Skeletal muscle satellite cell (primary cell): ENCODE measurements around the gene ARSA. TPM values are rescaled to one million over a fixed set of nuclear protein-coding genes. Genes with fewer than 3 reads are reported as not detected.

Source experiments
- H3K27me3 ChIP-seq: 2 replicates; pipeline ENCODE4 v1.7.0; 2013; ENCODE audit warnings: low read length; ENCODE audit not compliant: control insufficient read depth, insufficient read depth
- H3K36me3 ChIP-seq: 2 replicates; pipeline ENCODE4 v1.7.0; 2013; ENCODE audit warnings: mild to moderate bottlenecking, control low read depth, low read length; ENCODE audit not compliant: insufficient read depth
- H3K4me1 ChIP-seq: 2 replicates; pipeline ENCODE4 v1.7.0; 2013; ENCODE audit warnings: low read length; ENCODE audit not compliant: control insufficient read depth, insufficient read depth
- H3K4me2 ChIP-seq: 2 replicates; pipeline ENCODE4 v1.7.0; 2013; ENCODE audit warnings: mild to moderate bottlenecking, low read length
- H3K4me3 ChIP-seq: 2 replicates; pipeline ENCODE4 v1.7.0; 2013; ENCODE audit warnings: low read length
- H3K9ac ChIP-seq: 2 replicates; pipeline ENCODE4 v1.7.0; 2013; ENCODE audit warnings: mild to moderate bottlenecking, low read depth, low read length, moderate library complexity
- H3K9me3 ChIP-seq: replicated peaks from 2 replicates; pipeline ENCODE4 v1.7.0; 2013; ENCODE audit warnings: mild to moderate bottlenecking, control low read depth, low read length
- small RNA-seq: library from RNA; depleted of rRNA; stranded (forward); fragments of <200 nt; gene quantifications from one replicate; pipeline ENCODE3, GENCODE V24; 2012

The ARSA gene

DNA sequence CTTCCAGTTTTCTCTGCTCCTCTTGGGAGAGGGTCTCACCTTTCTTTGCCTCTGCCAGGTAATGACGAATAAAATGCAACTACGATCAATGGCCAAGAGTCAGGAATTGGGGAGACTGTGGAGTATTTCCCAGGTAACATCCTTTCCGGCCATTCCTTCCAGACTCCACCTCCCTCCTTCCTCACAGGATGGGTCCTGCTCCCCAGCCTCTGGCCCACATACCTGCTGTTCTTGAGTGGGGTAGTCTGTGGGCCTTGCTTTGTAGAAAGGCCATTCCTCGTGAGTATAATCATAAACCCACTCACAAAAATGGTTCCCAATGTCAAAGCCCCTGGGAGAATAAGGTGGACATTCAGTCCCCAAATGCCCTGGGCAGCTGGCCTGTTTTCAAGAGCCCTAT is 48.2 kb downstream of the ARSA start:
- Histone ChIP-seq H3K36me3 (peaks cover 7% of the 10 kb centered on the region), H3K4me1 (peaks cover 26% of the 10 kb centered on the region), H3K4me2 (no peak overlapping the region), H3K4me3 (no peak overlapping the region), H3K27me3 (no peaks in the 10 kb centered on the region), H3K9me3 (no peaks in the 10 kb centered on the region), H3K9ac (no peak overlapping the region)

DNA sequence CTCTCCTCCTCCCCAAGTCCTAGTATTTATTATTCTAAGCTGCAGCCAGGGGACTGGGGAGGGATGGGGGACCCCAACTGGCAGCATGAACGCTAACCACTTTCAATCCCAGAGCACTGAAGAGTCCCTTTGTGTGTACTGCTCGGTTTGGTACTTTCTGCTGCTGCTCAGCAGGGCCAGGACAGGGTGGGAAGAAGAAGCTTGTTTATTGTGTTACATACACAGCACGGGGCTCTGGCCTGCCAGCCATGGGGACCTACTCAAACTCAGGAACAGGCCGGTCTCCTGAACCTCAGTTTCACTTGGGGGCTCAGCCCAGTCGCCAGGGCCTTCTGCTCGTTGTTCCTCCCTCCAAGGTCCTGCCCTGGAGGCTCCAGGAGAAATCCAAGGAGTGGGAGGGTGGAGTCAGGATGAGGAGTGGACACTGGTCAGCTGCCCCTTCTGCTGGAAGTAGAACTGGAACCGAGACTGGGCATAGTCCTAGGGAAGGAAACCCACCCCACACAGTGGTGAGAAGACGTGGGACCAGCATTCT is 49.1 kb downstream of the ARSA start:
- Histone ChIP-seq H3K27me3 (no peaks in the 10 kb centered on the region), H3K4me1 (peaks cover 26% of the 10 kb centered on the region), H3K9me3 (no peaks in the 10 kb centered on the region), H3K9ac (no peak overlapping the region), H3K4me2 (peak overlapping the region; percentile 34), H3K4me3 (no peak overlapping the region), H3K36me3 (peaks cover 7% of the 10 kb centered on the region)

DNA sequence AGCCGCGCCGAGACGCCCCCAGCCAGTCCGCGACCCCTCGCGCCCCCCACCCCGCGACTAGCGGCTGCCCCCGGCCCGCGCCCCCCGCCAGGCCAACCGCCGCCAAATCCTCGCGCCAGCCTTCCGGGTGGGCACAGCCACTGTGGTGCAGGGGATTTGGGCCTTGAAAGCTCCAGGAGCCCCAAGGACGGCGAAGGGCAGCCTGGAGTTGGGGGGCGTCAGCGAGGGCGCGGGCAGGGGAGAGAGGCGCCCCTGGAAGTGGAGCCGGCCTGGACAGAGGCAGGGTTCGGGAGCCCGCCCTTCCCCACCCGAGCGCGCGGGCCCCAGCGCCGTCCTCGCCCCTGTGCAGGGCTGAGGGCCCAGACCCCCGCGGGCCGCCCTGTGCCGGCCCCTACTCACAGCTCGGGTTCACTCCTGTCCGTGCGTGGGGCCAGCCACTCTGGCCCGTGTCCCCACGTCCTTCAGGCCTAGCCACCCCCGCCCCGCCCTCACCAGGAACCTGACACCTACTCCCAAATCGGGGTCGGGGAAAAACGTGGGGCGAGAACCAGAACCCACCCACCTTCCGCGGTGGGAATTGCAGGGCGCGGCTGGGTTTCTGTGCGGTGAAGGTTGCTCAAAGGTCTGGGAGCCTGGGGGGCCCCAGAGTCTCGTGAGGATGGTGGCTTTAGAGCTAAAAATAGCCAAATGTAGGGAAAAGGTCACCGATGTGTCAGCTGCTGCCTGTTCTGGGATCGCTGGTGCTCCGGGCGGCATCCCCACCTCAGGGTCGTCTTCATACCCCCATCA is 49.8 kb downstream of the ARSA start, which contains the start of gene CPT1B:
Gene CPT1B (minus strand): TSS at position 441 of the 789 bp plus-strand sequence. CDS start 512 bp downstream, outside the sequence.
- Histone ChIP-seq H3K27me3 (no peaks in the 10 kb centered on the region), H3K4me2 (peak within 1 kb of the TSS; percentile 34), H3K4me3 (no peak within 1 kb of the TSS), H3K9me3 (no peaks in the 10 kb centered on the region), H3K36me3 (peaks cover 7% of the 10 kb centered on the region), H3K9ac (no peak within 1 kb of the TSS), H3K4me1 (peaks cover 21% of the 10 kb centered on the region)

DNA sequence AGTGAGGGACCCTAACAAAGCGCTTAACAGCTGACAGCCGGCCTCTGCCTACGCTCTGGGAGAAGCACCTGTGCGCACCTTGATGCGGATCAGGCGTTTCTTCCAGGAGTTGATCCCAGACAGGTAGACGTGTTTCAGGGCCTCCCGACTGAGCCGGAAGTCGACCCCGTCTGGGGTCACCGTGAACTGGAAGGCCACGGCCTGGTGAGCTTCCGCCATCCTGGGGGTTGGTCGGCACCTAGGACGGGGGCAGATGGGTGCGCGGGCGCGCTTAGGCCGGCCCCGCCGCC is 50.3 kb downstream of the ARSA start:
- Histone ChIP-seq H3K4me2 (no peak overlapping the region), H3K36me3 (peaks cover 7% of the 10 kb centered on the region), H3K9ac (no peak overlapping the region), H3K9me3 (no peaks in the 10 kb centered on the region), H3K4me1 (peaks cover 21% of the 10 kb centered on the region), H3K4me3 (no peak overlapping the region), H3K27me3 (no peaks in the 10 kb centered on the region)

DNA sequence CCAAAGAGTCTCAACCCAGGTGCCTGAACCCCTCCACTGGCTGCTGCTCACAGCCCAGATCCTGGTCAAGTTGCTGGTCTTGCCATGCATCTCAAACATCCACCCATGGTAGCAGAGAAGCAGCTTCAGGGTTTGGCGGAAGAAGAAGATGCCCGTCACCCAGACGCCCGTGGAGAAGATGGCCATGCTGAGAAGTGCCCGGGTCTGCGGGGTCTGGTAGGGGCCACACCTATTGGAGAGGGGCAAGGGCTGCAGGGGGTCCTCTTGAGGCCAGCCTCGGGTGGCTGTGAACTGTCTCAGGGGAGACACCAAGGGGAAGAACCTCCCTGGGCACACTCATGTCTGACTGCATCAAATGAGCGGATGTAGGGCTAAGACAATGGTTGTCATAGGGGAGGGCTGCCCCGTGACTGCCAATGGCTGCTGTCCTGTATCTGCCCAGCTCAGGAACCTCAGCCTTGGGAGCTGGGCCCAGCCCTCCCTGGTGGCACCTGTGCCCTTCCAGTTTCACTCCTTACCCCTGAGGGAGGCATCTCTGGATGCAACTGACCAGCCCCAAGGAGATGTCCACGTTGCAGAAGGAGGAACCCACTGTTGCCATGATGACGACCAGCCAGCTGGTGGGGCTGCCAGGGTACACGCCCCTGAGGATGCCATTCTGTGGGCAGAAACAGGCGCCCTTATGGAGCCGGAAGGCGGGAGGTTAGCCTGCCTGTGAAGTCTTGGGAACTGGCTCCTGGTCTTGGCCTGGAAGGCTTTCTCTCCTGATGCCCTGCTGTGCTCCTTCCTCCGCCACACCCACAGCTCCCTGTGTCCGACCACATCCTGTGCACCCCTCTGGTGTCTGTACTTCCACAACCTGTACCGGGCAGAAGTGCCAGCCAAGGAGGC is 50.9 kb downstream of the ARSA start:
- Histone ChIP-seq H3K9me3 (no peaks in the 10 kb centered on the region), H3K4me3 (no peak overlapping the region), H3K27me3 (no peaks in the 10 kb centered on the region), H3K9ac (no peak overlapping the region), H3K4me2 (no peak overlapping the region), H3K36me3 (peaks cover 7% of the 10 kb centered on the region), H3K4me1 (peaks cover 21% of the 10 kb centered on the region)

DNA sequence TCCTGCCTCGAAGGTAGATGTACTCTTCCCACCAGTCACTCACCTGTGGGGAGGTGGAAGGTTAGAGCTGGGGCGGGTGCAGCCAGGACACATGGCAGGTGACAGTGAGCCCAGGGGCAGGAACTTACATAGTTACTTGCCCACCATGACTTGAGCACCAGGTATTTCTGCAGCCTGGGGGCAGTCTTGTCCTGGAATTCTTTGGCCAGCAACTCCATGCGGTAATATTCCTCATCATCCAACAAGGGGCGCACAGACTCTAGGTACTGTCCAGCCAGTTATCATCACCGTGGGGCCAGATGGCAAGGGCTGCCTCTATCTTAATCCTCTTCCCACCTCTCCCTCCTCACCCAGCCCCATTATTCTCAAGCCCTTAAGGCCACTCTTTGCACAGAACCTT is 51.9 kb downstream of the ARSA start:
- no peaks in the 10 kb centered on the region for H3K27me3 ChIP-seq
- no peak overlapping the region for H3K4me2 ChIP-seq
- H3K9ac ChIP-seq: no peak overlapping the region
- H3K4me3 ChIP-seq: no peak overlapping the region
- H3K36me3 ChIP-seq: peaks cover 5% of the 10 kb centered on the region
- no peaks in the 10 kb centered on the region for H3K9me3 ChIP-seq
- peaks cover 15% of the 10 kb centered on the region for H3K4me1 ChIP-seq

DNA sequence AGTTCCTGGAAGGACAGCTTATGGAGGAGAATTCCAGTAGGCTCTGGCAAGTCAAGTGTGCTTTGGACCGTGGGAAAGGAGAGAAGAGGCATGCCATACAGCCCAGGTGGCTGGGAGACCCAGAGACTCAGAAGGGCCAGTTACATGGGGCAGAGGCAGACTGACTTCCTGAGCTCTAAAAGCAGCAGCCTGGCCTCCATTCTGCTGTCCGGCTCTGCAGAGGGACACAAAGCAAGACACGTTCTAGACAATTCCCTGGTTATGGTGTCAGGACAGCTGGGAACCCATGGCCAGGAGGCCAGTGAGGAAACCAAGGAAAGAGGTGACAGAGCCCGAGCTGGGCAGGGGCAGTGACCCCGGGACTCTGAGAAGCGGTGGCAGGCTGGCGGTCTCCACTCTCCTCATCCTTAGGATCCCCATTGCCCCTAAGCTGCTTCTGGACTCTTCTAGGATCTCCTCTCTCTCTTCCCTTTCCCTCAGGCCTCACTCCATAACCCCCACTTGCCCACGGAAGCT is 52.5 kb downstream of the ARSA start:
- Histone ChIP-seq H3K4me1 (peaks cover 15% of the 10 kb centered on the region), H3K4me3 (no peak overlapping the region), H3K4me2 (no peak overlapping the region), H3K27me3 (no peaks in the 10 kb centered on the region), H3K9ac (no peak overlapping the region), H3K36me3 (peaks cover 4% of the 10 kb centered on the region), H3K9me3 (no peaks in the 10 kb centered on the region)

Small RNAs within 50 kb of the gene (small RNA-seq; reads per million reads assigned to genes)
- not detected for gene RF00019
